HepG2 (cell line): ENCODE measurements around the gene NEMF. TPM values are rescaled to one million over a fixed set of nuclear protein-coding genes. Genes with fewer than 3 reads are reported as not detected.

ENCODE experiments used
- DRAP1 ChIP-seq: IDR thresholded peaks from 2 replicates; pipeline ENCODE4 v1.6.1; 2016; ENCODE audit warnings: missing genetic modification reagents, missing compliant biosample characterization
- FOXP1 ChIP-seq, 2 experiments: fragments of 450-650 bp in 1 of 2; IDR thresholded peaks; 2 replicates each; pipeline ENCODE4 v1.6.1; 2017 to 2018; ENCODE audit warnings: antibody characterized with exemption in 1 of 2
- GABPB1 ChIP-seq: IDR thresholded peaks from 2 replicates; pipeline ENCODE4 v1.6.1; 2016; ENCODE audit warnings: mild to moderate bottlenecking, missing genetic modification reagents, moderate library complexity, missing compliant biosample characterization
- GMEB1 ChIP-seq: sonication (generic); formaldehyde crosslinking; IDR thresholded peaks from 2 replicates; pipeline ENCODE4 v1.5.1; 2020; ENCODE audit warnings: missing genetic modification reagents, mild to moderate bottlenecking, borderline replicate concordance
- HMG20A ChIP-seq: IDR thresholded peaks from 2 replicates; pipeline ENCODE4 v1.6.1; 2016; ENCODE audit warnings: borderline replicate concordance
- KAT7 ChIP-seq: IDR thresholded peaks from 2 replicates; pipeline ENCODE4 v1.6.1; 2018; ENCODE audit warnings: borderline replicate concordance, missing compliant biosample characterization
- MAFK ChIP-seq, 2 experiments: IDR thresholded peaks in 1 of 2; conservative IDR thresholded peaks in 1 of 2; 2 replicates each; pipeline ENCODE4 v1.6.1; 2011; ENCODE audit warnings: improper control_type of control experiment in 2 of 2, low read length in 2 of 2
- MED1 ChIP-seq: sonication (generic); formaldehyde crosslinking; IDR thresholded peaks from 2 replicates; pipeline ENCODE4 v1.4.0; 2020; ENCODE audit warnings: missing genetic modification reagents
- MTA1 ChIP-seq: sonication (generic); formaldehyde crosslinking; IDR thresholded peaks from 2 replicates; pipeline ENCODE4 v1.4.0; 2020; ENCODE audit warnings: missing genetic modification reagents, mild to moderate bottlenecking, borderline replicate concordance
- NR2F1 ChIP-seq, 2 experiments: fragments of 450-650 bp in 1 of 2; formaldehyde crosslinking in 1 of 2; IDR thresholded peaks; 2 replicates each; pipeline versions ENCODE4 v1.5.0 to v1.6.1; 2016 to 2020; ENCODE audit warnings: mild to moderate bottlenecking in 1 of 2, missing compliant biosample characterization in 1 of 2, missing genetic modification reagents in 1 of 2, moderate library complexity in 1 of 2
- REST ChIP-seq, 2 experiments: IDR thresholded peaks; 2 replicates each; pipeline ENCODE4 v1.6.1; 2011 to 2012; ENCODE audit warnings: low read length in 2 of 2, borderline replicate concordance in 1 of 2, low read depth in 1 of 2, mild to moderate bottlenecking in 1 of 2, moderate library complexity in 1 of 2
- SAP130 ChIP-seq: IDR thresholded peaks from 2 replicates; pipeline ENCODE4 v1.6.1; 2016; ENCODE audit warnings: low read depth
- TRIM22 ChIP-seq: fragments of 450-650 bp; IDR thresholded peaks from 2 replicates; pipeline ENCODE4 v1.6.1; 2017
- YY1 ChIP-seq: IDR thresholded peaks from 2 replicates; pipeline ENCODE4 v1.6.1; 2011; ENCODE audit warnings: low read length, low read depth, moderate library complexity, mild to moderate bottlenecking; ENCODE audit not compliant: insufficient read depth, insufficient replicate concordance
- ZIK1 ChIP-seq: sonication (generic); formaldehyde crosslinking; IDR thresholded peaks from 2 replicates; pipeline ENCODE4 v1.5.0; 2020; ENCODE audit warnings: mild to moderate bottlenecking, low read depth, missing genetic modification reagents, borderline replicate concordance
- ZNF343 ChIP-seq: sonication (generic); formaldehyde crosslinking; IDR thresholded peaks from 2 replicates; pipeline ENCODE4 v1.4.0; 2020; ENCODE audit warnings: mild to moderate bottlenecking, missing genetic modification reagents
- ZNF496 ChIP-seq: sonication (generic); formaldehyde crosslinking; IDR thresholded peaks from 2 replicates; pipeline ENCODE4 v1.8.1; 2023; ENCODE audit warnings: mild to moderate bottlenecking, moderate library complexity, missing genetic modification reagents; ENCODE audit not compliant: insufficient replicate concordance
- ZNF563 ChIP-seq: sonication (generic); formaldehyde crosslinking; IDR thresholded peaks from 2 replicates; pipeline ENCODE4 v1.8.0; 2022; ENCODE audit warnings: mild to moderate bottlenecking, moderate library complexity, missing genetic modification reagents
- ZNF761 ChIP-seq: sonication (generic); formaldehyde crosslinking; conservative IDR thresholded peaks from 2 replicates; pipeline ENCODE4 v1.4.0; 2020; ENCODE audit warnings: mild to moderate bottlenecking, missing genetic modification reagents
- ZNF816 ChIP-seq: sonication (generic); formaldehyde crosslinking; IDR thresholded peaks from 2 replicates; pipeline ENCODE4 v1.8.0; 2022; ENCODE audit warnings: missing genetic modification reagents, mild to moderate bottlenecking, borderline replicate concordance
- ZNF839 ChIP-seq: sonication (generic); formaldehyde crosslinking; IDR thresholded peaks from 2 replicates; pipeline ENCODE4 v1.4.0; 2020; ENCODE audit warnings: missing genetic modification reagents, mild to moderate bottlenecking, borderline replicate concordance
- ZSCAN22 ChIP-seq: sonication (generic); formaldehyde crosslinking; IDR thresholded peaks from 2 replicates; pipeline ENCODE4 v1.4.0; 2020; ENCODE audit warnings: mild to moderate bottlenecking, missing genetic modification reagents
- ZZZ3 ChIP-seq: sonication (generic); formaldehyde crosslinking; IDR thresholded peaks from 2 replicates; pipeline ENCODE4 v1.4.0; 2020; ENCODE audit warnings: missing genetic modification reagents, mild to moderate bottlenecking, borderline replicate concordance
- polyA plus RNA-seq, 8 experiments: library from polyadenylated mRNA; depleted of rRNA in 3 of 8; stranded (reverse) in 7 of 8; unstranded in 1 of 8; fragments of >200 nt; fragmentation: Illumina TruSeq in 4 of 8; extraction: Trizol in 4 of 8; gene quantifications; 2 replicates each; pipeline versions ENCODE4 v1.2.1 to v1.2.3, GENCODE V29; 2011 to 2016; ENCODE audit warnings: low read depth in 4 of 8, missing spikeins in 1 of 8, mixed read lengths in 1 of 8; ENCODE audit not compliant: insufficient read depth in 1 of 8
- total RNA-seq, 5 experiments: library from RNA; depleted of rRNA; stranded (reverse); fragments of >200 nt; fragmentation: Illumina TruSeq; extraction: Trizol; gene quantifications; 2 replicates each; pipeline ENCODE4 v1.2.3, GENCODE V29; 2016; ENCODE audit warnings: low read depth in 1 of 5

NEMF gene
- total and polyA plus RNA-seq, 2 of the 13 experiments (the other 11 are each of a cell fraction or from before 2014, with no cell fraction given), result 21.3 to 57.9 TPM

- peak in 1 of 2 experiments; percentile 77; a peak in 2 of 4 replicates for TF ChIP-seq REST (IDR thresholded peaks at IDR 0.05; ENCODE audit: borderline replicate concordance in 1 of 2, low read depth in 1 of 2, low read length in 2 of 2)
- peak; percentile 89; the same call in 1 of the 2 replicates for TF ChIP-seq HMG20A (CRISPR knock-in tag)
- 0 out of 2 replicates have a peak, but pooled peaks have one; percentile 21 for TF ChIP-seq MTA1
- peak; percentile 87 for TF ChIP-seq MED1 (CRISPR knock-in tag)
- TF ChIP-seq KAT7 (CRISPR knock-in tag), result peak; percentile 78
- peak; percentile 94 for TF ChIP-seq ZNF816 (CRISPR knock-in tag)
- TF ChIP-seq ZNF839 (CRISPR knock-in tag), result no peak
- no peak for TF ChIP-seq ZNF496 (CRISPR knock-in tag)
- TF ChIP-seq YY1, result no peak
- peak; percentile 94 for TF ChIP-seq DRAP1 (CRISPR knock-in tag)
- no peak for TF ChIP-seq ZIK1 (CRISPR knock-in tag)
- 0 out of 2 replicates have a peak, but pooled peaks have one; percentile 22 for TF ChIP-seq ZNF761 (CRISPR knock-in tag)
- TF ChIP-seq FOXP1 (IDR thresholded peaks at IDR 0.05), result no peak
- peak; percentile 86 for TF ChIP-seq FOXP1 (CRISPR knock-in tag; IDR thresholded peaks at IDR 0.05)
- TF ChIP-seq GMEB1 (CRISPR knock-in tag), result 0 out of 2 replicates have a peak, but pooled peaks have one; percentile 7
- TF ChIP-seq GABPB1 (CRISPR knock-in tag), result peak; percentile 13; the same call in 1 of the 2 replicates
- TF ChIP-seq MAFK (conservative IDR thresholded peaks at IDR 0.05 in 1 of 2, IDR thresholded peaks at IDR 0.05 in 1 of 2; ENCODE audit: low read length in 2 of 2), result no peak
- TF ChIP-seq SAP130 (CRISPR knock-in tag), result peak; percentile 94
- TF ChIP-seq ZZZ3, result no peak
- TF ChIP-seq ZNF563 (CRISPR knock-in tag), result no peak
- TF ChIP-seq ZSCAN22 (CRISPR knock-in tag), result no peak
- TF ChIP-seq NR2F1 (CRISPR knock-in tag; IDR thresholded peaks at IDR 0.05), result peak; percentile 42 to 87; a peak in 3 of 4 replicates
- TF ChIP-seq ZNF343 (CRISPR knock-in tag), result 0 out of 2 replicates have a peak, but pooled peaks have one; percentile 47
- TF ChIP-seq TRIM22, result no peak
Observed at GRCh38 chr14:49770212-49770817, 82.3 kb downstream of the NEMF start (continued).
